Astrocyte of the hippocampus (primary cell): ENCODE data around the gene MIEN1.
"Not testable (repeated sequence)": the region's sequence is repeated elsewhere in the genome, so short reads cannot be mapped to it uniquely, and the experiment has no call there.

ENCODE experiments used
- DNase-seq: peaks from one replicate; pipeline ENCODE4 v3.0.0; 2011; ENCODE audit warnings: low read depth, low spot score

MIEN1 gene

GRCh38 chr17:39739885-39740356, 9.6 kb upstream of the MIEN1 start:
- DNase-seq: no peak

- DNase-seq: peak; percentile 56
Measured at GRCh38 chr17:39738983-39739884, 8.9 kb upstream of the MIEN1 start.

DNA sequence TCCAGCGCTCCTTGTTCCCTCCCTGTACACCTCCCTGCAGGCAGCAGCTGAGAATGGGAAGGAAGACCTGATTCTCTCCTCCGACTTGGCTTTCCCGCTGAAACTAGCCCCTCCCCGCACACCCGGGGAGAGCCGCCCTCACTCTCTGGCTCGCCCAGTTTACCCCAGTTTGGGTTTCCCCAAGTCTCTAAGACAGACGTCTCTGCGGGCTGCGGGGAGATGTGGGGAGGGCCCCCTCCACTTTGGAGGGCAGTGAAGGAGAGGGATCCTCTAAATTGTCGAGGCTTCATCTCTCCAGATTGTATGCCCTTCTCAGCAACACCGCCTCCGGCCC, 8.2 kb upstream of the MIEN1 start:
- no peak for DNase-seq

DNA sequence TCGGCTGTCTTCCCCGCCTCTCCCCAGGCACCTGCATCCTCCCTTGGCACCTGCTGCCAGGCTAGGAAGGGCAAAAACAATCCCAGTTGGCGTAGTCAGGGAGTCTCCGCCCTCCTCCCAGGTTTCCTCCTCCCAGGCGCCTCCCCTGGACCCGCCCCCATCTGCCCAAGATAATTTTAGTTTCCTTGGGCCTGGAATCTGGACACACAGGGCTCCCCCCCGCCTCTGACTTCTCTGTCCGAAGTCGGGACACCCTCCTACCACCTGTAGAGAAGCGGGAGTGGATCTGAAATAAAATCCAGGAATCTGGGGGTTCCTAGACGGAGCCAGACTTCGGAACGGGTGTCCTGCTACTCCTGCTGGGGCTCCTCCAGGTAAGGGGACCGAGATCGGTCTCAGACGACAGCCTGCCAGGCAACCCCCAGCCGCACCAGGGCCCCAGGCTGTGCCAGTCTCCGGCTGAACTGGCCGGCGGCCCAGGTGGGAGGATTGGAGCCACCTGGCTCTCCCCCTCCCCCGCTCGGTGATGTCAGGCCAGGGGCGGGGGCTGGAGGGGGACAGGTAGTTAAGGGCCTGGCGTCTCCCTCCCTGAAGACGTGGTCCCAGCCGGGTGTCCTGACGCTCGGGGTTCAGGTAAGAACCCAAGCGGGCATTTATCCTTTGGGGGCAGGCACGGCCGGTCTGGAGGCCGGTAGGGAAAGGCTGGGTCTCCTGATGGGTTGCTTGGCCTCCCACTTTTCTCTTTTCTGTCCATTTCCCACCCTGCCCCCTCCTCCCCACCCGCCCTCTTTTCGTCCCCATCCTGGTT, 7.6 kb upstream of the MIEN1 start, which contains the start of gene GRB7:
Gene GRB7 (plus strand): TSS at position 179 of the 808 bp plus-strand sequence. CDS start 4,364 bp downstream, outside the sequence.
- no peak for DNase-seq

DNA sequence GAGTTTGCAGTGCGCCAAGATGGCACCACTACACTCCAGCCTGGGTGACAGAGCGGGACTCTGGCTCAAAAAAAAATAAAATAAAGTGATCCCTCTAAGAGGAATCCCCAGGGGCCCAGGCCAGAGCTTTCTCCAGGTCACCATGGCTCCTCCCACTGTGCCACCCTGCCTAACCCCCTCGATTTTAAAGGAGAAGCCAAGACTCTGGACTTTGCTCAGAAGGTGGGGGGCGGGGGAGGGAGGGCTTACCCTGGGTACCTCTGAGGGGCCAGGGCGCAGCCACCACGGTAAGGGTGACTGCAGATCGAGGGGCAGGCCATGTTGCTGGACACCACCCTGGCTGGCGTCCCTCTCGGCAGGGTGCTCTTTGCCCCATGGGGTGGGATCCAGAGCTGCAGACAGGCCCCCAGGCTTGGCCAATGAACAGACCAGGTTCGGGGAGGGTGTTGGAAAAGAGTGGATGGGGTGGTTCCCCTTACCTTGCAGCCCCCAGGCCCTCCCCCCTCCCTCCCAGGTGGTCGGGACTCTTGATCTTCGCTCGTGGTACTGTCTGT, 7.0 kb upstream of the MIEN1 start:
- DNase-seq: no peak

DNA sequence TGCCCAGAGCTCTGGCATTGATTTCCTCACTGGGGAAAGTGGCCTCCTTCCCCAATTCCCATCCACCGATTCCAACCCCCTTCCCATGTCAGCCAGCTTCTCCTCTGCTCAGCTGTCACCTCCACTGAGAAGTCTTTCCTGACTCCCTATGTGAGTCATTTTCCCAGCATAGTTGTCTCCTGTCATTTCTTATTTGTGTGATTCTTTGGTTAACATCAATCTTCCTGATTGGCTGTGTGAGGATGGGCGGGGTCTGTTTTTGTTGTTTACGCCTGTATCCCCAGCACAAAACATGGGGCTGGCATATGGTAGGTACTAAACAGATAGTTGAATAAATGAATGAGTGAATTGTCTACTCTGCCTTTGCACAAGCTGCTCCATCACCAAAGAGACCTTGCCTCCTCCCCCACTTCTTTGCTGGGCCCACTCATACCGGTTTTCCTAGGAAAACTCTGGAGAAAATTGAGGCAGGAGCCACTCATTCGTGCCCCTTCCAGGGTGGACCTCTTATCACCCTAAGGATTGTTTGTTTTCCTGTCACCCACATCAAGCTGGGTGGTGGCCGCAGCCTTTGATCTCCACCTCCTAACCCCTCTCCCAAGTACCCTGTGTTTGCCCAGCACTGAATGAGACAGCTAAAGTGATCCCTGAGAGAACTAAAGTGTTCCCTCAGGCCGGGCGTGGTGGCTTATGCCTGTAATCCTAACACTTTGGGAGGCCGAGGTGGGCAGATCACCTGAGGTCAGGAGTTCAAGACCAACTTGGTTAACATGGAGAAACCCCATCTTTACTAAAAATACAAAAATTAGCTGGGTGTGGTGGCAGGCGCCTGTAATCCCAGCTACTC, 6.2 kb upstream of the MIEN1 start:
- no peak for DNase-seq

DNA sequence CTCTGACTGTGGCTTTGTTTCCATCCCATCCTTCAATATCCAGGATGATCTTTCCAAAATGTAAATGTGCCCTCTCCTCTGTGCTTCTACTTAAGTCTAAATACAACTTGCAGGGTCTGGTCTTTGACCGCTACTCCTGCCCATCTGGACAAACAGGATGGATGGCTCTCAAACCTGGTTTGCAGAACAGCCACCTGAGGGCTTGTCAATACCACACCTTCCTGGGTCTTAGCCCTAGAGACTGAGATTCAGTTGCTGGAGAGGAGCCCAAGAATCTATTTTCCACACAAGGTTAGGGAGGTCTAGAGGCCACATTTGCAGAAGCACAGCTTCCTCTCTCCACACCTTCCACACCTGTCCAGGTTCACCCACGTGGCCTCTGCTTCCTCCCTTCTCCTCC, 5.5 kb upstream of the MIEN1 start:
- no peak for DNase-seq

GRCh38 chr17:39732586-39732985, 2.3 kb upstream of the MIEN1 start:
- no peak for DNase-seq

DNA sequence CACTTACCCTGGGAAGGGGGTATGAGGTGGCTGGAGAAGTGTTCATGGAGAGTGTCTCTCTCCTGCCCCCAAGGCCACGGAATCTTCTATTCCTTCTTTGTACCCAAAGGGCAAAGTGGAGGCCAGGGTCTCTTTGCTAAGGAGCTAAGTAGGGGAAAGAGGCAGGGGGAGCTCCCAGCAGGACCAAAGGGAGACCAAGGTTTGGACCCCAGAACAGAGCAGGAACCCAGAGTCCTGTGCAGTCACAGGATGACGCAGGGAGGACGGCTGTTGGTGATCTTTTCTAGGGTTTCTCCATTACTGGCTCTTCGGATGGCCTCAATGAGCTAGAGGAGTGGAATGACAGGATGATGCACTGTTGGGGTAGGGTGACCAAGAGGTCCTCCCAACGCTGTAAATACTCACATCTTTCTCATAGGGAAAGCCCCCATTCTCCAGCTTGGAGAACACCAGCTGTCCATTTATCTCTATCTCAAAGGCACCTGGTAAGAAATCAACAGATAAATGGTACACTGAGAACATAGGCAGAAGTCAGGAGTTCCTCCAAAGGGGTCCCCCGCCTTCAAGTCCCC, 966 bp downstream of the MIEN1 start:
- no peak for DNase-seq

DNA sequence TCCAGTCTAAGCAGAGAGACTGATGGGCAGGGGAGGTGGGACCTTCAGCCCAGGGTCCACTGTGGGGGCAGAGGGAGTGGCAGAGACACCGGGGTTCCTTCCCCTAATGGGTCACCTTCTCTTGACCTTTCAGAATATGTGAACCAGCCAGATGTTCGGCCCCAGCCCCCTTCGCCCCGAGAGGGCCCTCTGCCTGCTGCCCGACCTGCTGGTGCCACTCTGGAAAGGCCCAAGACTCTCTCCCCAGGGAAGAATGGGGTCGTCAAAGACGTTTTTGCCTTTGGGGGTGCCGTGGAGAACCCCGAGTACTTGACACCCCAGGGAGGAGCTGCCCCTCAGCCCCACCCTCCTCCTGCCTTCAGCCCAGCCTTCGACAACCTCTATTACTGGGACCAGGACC, 2.8 kb downstream of the MIEN1 start:
- DNase-seq: no peak

DNA sequence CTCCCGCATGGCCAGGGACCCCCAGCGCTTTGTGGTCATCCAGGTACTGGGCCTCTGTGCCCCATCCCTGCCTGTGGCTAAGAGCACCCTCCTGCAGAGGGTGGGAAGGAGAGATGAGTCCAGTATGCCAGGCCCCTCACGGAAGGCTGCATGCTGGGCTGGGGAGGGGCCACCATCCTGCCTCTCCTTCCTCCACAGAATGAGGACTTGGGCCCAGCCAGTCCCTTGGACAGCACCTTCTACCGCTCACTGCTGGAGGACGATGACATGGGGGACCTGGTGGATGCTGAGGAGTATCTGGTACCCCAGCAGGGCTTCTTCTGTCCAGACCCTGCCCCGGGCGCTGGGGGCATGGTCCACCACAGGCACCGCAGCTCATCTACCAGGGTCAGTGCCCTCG, 3.7 kb downstream of the MIEN1 start:
- no peak for DNase-seq

- DNase-seq: not testable (repeated sequence)
Measured at GRCh38 chr17:39725923-39726322, 4.4 kb downstream of the MIEN1 start.

- no peak for DNase-seq
Measured at GRCh38 chr17:39724731-39725130, 5.6 kb downstream of the MIEN1 start.

DNA sequence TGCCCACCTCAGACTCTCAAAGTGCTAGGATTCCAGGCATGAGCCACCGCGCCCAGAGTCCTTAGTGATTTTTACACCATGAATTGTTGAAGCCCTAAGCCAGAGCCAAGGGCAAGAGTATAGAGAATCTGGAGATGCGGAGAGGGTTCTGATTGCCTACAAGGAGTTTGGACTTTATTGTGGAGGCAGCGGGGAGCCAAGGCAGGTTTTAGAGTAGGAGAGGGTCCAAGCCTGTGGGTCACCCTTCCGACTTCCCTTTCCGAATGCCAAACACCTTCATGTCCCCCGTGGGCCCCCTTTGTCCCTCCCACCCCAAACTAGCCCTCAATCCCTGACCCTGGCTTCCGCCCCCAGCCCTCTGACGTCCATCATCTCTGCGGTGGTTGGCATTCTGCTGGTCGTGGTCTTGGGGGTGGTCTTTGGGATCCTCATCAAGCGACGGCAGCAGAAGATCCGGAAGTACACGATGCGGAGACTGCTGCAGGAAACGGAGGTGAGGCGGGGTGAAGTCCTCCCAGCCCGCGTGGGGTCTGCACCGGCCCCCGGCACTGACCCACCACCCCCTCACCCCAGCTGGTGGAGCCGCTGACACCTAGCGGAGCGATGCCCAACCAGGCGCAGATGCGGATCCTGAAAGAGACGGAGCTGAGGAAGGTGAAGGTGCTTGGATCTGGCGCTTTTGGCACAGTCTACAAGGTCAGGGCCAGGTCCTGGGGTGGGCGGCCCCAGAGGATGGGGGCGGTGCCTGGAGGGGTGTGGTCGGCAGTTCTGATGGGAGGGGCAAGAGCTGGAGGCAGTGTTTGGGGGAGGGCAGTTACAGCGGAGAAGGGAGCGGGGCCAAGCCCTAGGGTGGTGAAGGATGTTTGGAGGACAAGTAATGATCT, 7.1 kb downstream of the MIEN1 start:
- DNase-seq: no peak

- no peak for DNase-seq
Measured at GRCh38 chr17:39722104-39722503, 8.2 kb downstream of the MIEN1 start.

DNA sequence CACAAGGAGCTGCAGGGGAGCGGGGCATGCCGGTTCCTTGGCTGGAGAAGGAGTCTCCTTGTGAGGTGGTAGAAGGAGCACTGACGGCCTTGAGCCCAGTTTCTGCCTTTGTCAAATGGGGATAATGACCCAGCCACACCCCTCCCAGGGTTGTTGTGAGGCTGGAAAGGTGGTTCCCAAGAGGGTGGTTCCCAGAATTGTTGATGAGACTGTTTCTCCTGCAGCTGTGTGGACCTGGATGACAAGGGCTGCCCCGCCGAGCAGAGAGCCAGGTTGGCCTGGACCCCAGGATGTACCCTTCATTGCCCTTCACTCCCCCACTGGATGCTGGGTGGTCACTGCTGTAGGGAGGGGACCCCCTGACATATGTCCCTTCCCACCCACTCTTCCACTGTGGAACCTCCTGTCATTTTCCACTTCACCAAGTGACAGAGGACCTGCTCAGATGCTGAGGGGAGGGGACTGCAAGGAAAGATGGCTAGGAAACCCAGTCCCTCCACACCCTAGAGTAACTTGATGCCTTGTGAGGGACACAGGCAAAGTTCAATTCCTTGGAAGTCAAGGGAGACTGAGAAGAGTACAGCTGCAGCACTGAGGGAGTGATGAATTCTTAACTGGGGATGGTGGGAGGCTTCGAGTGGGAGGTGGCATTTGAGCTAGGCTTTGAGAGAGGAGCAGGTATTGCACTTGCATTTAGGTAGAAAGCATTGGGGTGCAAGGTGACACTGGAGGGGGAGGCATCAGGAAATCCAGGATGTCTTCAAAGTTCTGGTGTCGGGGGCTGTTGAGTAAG, 10.6 kb downstream of the MIEN1 start:
- no peak for DNase-seq

DNA sequence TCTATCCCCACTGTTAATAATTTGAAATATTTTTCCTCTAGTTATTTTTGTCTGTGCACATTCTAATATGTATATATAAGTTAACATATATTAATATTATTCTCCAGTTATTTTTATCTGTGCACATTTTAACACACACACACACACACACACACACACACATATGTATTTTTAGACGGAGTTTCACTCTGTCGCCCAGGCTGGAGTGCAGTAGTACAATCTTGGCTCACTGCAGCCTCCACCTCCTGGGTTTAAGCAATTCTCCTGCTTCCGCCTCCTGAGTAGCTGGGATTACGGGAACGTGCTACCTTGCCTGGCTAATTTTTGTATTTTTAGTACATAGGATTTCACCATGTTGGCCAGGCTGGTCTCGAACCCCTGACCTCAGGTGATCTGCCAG, 12.7 kb downstream of the MIEN1 start:
- DNase-seq: no peak

DNA sequence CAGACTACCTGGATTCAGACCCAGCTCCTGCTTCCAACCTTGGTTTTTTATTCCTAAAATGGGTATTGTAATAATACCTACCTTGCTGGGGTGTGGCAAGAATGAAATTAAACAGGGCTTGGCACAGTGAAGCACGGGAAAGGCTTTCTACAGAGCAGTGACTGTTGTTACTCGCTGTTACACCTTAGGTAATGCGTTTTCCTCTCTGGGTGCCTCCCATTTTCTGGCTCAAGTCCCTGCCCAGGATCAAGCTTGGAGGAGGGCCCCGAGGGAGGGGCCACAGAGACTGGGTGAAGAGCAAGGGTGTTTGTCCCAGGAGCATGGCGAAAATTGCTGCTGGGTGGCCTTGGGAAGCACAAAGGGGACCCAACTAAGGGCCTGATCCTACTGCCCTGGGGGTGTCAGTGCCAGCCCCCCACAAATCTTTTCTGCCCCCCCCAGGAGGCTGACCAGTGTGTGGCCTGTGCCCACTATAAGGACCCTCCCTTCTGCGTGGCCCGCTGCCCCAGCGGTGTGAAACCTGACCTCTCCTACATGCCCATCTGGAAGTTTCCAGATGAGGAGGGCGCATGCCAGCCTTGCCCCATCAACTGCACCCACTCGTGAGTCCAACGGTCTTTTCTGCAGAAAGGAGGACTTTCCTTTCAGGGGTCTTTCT, 13.3 kb downstream of the MIEN1 start:
- DNase-seq: no peak
